HL-60 (cell line): Measurements from ENCODE around the gene PLBD2.

Experiments used
- CTCF ChIP-seq: IDR thresholded peaks from one replicate; pipeline ENCODE4 v1.5.1; 2011; ENCODE audit warnings: low read length, control low read depth, inconsistent platforms; ENCODE audit not compliant: insufficient read depth
- GABPA ChIP-seq: IDR thresholded peaks from 2 replicates; pipeline ENCODE4 v1.6.1; 2012; ENCODE audit warnings: low read depth
- POLR2AphosphoS5 ChIP-seq: IDR thresholded peaks from 2 replicates; pipeline ENCODE4 v1.6.1; 2012; ENCODE audit warnings: low read depth
- REST ChIP-seq: IDR thresholded peaks from 2 replicates; pipeline ENCODE4 v1.6.1; 2012; ENCODE audit warnings: low read depth; ENCODE audit not compliant: insufficient replicate concordance
- SPI1 ChIP-seq: IDR thresholded peaks from 2 replicates; pipeline ENCODE4 v1.6.1; 2012; ENCODE audit warnings: low read depth, mild to moderate bottlenecking, borderline replicate concordance

- TF ChIP-seq CTCF (no peak), POLR2AphosphoS5 (no peak), REST (no peak), GABPA (no peak), SPI1 (no peak)
Observed at GRCh38 chr12:113391650-113392337, 33.4 kb downstream of the PLBD2 start.
